ENCODE results near the gene MRPL20. TPM values are rescaled to one million over a fixed set of nuclear protein-coding genes. Genes with fewer than 3 reads are reported as not detected.

The MRPL20 gene
- total and polyA plus RNA-seq, 2 donors (not counting 3 experiments of a cell fraction or from before 2014, with no cell fraction given) = 134 to 152 TPM

DNA sequence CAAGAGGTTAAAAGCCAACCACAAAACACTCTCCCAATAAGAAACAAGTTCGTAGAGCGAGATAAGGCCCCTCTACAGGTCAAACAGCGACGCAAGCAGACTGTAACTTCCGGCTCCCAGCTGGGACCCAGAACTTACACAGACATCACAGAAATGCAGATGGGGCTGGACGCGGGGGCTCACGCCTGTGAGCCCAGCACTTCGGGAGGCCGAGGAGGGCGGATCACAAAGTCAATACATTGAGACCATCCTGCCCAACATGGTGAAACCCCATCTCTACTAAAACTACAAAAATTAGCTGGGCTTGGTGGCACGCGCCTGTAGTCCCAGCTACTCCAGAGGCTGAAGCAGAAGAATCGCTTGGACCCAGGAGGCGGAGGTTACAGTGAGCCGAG is 19.0 kb downstream of the MRPL20 start:
- no peaks in the 10 kb centered on the region for H4K20me1 ChIP-seq (replicated peaks; ENCODE audit: control insufficient read depth, extremely low read depth, insufficient read depth, low read length)
- H2AFZ ChIP-seq (ENCODE audit: low read depth, low read length) = no peak overlapping the region
- no peak overlapping the region for H3K9ac ChIP-seq (replicated peaks; ENCODE audit: extremely low read depth, insufficient read depth, low read length)
- H3K9me3 ChIP-seq (replicated peaks; ENCODE audit: control insufficient read depth, insufficient read depth, low read length) = no peaks in the 10 kb centered on the region
- H3K36me3 ChIP-seq (ENCODE audit: control insufficient read depth in 2 of 2, extremely low read depth in 1 of 2, insufficient read depth in 2 of 2, low read length in 2 of 2) = peaks cover 43 to 49% of the 10 kb centered on the region in 2 experiments
- no peaks in the 10 kb centered on the region for H3K4me1 ChIP-seq (ENCODE audit: control insufficient read depth, extremely low read depth, insufficient read depth, low read length)
- H3K27ac ChIP-seq (ENCODE audit: insufficient read depth, low read depth, low read length) = no peak overlapping the region
- peaks cover 6% of the 10 kb centered on the region for H3K79me2 ChIP-seq (ENCODE audit: control insufficient read depth, insufficient read depth, low read length)
- no peak overlapping the region for H3K4me3 ChIP-seq (replicated peaks in 1 of 3; ENCODE audit: insufficient read depth in 1 of 3, low read depth in 1 of 3, low read length in 3 of 3)
- DNase-seq (ENCODE audit: low read depth, low spot score) (no peak), FAIRE-seq (no peak)
- no TSS peak for BruUV-seq (replicated peaks)
- H3K4me2 ChIP-seq (ENCODE audit: insufficient read depth, low read length) = no peak overlapping the region
- dilution Hi-C loops (cut with MboI; ENCODE audit: extremely low pct_ligation_motif_present, low sequenced_read_pairs) = no loop called here
- no peak for TF ChIP-seq POLR2A (IDR thresholded peaks at IDR 0.05; ENCODE audit: low read depth, low read length)
- TF ChIP-seq POLR2AphosphoS5 (IDR thresholded peaks at IDR 0.05; ENCODE audit: insufficient read depth, low read depth, low read length) = no peak
- TF ChIP-seq MYC (IDR thresholded peaks at IDR 0.05; ENCODE audit: low read depth, low read length) = no peak
- no peak for TF ChIP-seq JUN (IDR thresholded peaks at IDR 0.05; ENCODE audit: borderline replicate concordance, insufficient read depth, insufficient read length, low read depth)
- TF ChIP-seq FOS (IDR thresholded peaks at IDR 0.05; ENCODE audit: borderline replicate concordance, insufficient read depth, low read length) = no peak
- no peak for TF ChIP-seq EZH2 (IDR thresholded peaks at IDR 0.05; ENCODE audit: borderline replicate concordance, low read depth, low read length, severe bottlenecking)
- TF ChIP-seq, protein P1, sequence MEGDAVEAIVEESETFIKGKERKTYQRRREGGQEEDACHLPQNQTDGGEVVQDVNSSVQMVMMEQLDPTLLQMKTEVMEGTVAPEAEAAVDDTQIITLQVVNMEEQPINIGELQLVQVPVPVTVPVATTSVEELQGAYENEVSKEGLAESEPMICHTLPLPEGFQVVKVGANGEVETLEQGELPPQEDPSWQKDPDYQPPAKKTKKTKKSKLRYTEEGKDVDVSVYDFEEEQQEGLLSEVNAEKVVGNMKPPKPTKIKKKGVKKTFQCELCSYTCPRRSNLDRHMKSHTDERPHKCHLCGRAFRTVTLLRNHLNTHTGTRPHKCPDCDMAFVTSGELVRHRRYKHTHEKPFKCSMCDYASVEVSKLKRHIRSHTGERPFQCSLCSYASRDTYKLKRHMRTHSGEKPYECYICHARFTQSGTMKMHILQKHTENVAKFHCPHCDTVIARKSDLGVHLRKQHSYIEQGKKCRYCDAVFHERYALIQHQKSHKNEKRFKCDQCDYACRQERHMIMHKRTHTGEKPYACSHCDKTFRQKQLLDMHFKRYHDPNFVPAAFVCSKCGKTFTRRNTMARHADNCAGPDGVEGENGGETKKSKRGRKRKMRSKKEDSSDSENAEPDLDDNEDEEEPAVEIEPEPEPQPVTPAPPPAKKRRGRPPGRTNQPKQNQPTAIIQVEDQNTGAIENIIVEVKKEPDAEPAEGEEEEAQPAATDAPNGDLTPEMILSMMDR (IDR thresholded peaks at IDR 0.05; ENCODE audit: extremely low read depth in 1 of 2, insufficient read depth in 1 of 2, low read depth in 1 of 2, low read length in 2 of 2) = no peak
- TF ChIP-seq, protein P2, sequence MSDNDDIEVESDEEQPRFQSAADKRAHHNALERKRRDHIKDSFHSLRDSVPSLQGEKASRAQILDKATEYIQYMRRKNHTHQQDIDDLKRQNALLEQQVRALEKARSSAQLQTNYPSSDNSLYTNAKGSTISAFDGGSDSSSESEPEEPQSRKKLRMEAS (IDR thresholded peaks at IDR 0.05; ENCODE audit: insufficient read depth, insufficient read length) = no peak
- TF ChIP-seq GATA2 (IDR thresholded peaks at IDR 0.05; ENCODE audit: insufficient read depth, insufficient read length, low read depth, low read length) = no peak
- ChIA-PET CTCF (interaction anchor here (1.1 kb wide), 1 partner anchor 14 kb away, joined by 3 read pairs; no protein-coding TSS in a partner anchor), POLR2A (no interaction called here)
- no peaks in the 10 kb centered on the region for H3K9me1 ChIP-seq (replicated peaks; ENCODE audit: control insufficient read depth, extremely low read depth, insufficient read depth, low read length)
- intact Hi-C loops (cut with micrococcal nuclease) = no loop called here
- no peaks in the 10 kb centered on the region for H3K27me3 ChIP-seq (ENCODE audit: control insufficient read depth in 2 of 2, insufficient read depth in 2 of 2, low read length in 2 of 2)
